GM21528 (cell line): ENCODE data around the gene LAMB2.

ENCODE experiments used
- ATAC-seq: cut with Tn5 transposase; IDR thresholded peaks from one replicate; pipeline ENCODE4 v1.9.1; 2021; ENCODE audit warnings: mild to moderate bottlenecking, moderate library complexity; ENCODE audit not compliant: unreplicated experiment, low FRiP score

The LAMB2 gene

GRCh38 chr3:49161808-49162530, 29.1 kb upstream of the LAMB2 start:
- ATAC-seq, result no peak

- no peak for ATAC-seq
These were observed 28.3 kb upstream of the LAMB2 start for GRCh38 chr3:49161197-49161596.

DNA sequence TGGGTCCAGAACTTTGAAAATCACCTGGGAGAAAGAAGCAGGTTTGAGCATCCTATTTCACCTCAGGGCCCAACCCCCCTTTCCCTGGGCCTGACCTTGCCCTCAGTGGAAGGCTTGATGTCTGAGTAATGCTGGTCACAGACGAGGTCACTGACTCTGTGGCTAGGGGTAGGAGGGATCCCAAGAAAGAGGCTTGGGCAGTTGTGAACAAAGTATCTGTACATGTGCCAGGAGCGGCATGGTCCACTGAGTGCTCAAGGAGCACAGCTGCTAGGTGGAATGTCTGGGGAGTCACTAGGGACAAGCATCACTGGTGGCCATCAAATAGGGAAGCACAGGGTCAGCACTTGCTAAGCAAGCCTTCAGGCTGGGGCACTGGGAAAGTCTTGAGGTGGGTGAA, 25.9 kb upstream of the LAMB2 start:
- no peak for ATAC-seq

DNA sequence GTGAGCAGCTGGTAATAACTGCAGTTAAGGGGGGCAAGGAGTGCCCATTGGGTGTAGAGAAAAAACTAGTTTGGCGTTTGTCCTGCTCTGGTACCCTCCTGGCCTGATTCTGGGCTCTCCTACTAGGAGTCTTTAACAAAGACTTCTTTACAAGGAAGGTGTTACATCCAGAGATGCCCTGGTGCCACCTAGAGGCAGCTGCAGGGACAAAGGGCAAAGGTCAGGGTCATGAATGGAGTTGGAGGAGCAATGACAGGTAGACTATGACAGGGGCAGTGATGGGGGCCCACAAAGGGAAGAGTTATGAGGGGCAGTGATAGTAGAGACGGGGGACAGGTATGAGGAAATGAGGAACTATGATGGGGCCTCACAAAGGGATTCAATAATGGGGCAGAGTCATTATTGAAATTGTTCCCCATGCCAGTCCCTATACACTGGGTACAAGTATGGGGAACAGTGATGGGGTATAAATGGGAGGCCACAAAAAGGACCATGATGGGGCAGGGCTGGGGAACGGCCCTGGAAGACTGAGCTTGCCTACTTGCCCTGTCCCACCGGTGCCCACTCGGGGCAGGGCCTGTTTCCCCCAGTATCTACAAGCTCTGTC, 25.4 kb upstream of the LAMB2 start:
- ATAC-seq, result no peak

DNA sequence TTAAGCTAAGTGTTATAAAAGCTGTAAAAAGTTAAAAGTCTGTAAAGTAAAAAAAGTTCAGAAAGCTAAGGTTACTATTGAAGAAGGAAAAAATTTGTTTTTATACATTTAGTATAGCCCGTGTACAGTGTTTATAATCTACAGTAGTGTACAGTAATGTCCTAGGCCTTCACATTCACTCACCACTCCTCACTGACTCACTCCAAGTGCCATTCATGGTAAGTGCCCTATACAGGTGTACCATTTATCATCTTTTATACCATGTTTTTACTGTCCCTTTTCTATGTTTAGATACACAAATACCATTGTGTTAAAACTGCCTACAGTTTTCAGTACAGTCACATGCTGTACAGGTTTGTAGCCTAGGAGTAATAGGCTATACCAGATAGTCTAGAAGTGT, 24.4 kb upstream of the LAMB2 start:
- no peak for ATAC-seq

GRCh38 chr3:49153349-49153912, 20.6 kb upstream of the LAMB2 start:
- ATAC-seq, result no peak

DNA sequence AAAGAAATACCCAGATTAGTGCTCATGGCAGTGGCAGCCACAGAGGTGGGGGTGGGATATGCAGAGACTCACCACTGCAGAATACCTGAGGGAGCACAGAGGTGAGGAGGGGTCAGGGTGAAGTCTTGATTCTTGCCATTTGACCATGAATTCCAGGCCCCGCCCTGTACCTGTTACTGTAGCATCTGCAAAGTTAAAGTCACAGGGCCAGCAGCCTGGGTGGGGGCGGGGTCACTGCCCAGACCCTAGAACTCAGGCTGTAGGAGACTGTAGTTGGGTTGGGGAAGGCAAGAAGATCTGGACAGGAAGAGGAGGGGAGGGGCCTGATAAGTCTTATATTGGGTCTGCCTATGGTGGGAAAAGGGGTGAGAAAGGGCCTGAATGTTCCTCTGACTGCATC, 18.8 kb upstream of the LAMB2 start:
- ATAC-seq, result no peak

DNA sequence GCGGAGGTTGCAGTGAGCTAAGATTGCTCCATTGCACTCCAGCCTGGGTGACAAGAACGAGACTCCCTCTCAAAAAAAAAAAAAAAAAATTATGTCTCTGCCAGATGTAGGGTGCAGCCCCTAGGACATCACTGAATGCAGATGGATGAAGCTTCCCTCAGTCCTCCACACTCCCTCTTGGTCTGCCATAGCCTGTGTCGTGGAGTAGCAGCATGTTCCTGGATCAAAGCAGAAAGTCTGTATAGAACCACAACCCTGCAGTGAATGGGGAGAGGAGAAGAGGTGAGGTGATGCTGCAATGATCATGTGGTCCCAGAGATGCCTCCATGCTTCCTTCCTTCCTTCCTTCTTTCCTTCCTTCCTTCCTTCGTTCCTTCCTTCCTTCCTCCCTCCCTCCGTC, 15.3 kb upstream of the LAMB2 start:
- ATAC-seq, result no peak

DNA sequence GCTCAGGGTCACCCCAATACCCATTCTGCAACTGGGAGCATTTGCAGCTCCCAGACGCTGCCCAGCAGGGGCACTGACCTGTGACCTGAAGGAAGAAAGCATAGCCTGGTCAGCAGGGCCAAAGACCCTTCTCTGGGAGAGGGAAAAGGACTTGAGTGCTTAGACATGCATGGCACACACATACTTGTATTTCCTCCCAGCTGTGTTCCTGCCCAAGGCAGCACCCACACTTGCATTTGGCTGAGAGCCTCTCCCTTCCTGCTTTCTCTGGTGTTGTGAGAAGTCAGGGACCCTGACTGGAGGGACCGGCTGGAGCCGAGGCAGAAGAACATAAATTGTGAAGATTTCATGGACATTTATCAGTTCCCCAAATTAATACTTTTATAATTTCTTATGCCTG, 7.2 kb upstream of the LAMB2 start:
- no peak for ATAC-seq

DNA sequence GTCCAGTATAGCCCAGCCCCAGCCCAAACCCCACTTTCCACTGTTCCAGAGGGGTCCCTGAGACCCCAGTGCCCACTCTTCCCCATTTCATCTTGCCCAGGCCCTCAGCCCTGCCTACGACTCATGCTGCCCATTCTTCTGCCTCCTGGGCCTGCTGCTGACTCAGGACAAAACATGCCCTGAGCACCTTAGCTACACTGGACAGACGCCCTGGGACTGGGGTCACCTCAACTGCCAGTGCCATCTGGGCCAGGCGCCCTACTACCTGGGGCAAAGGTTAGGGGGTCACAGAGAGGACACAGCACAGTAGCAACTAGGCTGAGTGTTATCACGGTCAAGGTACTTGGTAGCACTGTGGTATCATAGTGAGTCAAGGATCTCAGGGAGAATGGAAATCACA, 2.6 kb upstream of the LAMB2 start:
- no peak for ATAC-seq

DNA sequence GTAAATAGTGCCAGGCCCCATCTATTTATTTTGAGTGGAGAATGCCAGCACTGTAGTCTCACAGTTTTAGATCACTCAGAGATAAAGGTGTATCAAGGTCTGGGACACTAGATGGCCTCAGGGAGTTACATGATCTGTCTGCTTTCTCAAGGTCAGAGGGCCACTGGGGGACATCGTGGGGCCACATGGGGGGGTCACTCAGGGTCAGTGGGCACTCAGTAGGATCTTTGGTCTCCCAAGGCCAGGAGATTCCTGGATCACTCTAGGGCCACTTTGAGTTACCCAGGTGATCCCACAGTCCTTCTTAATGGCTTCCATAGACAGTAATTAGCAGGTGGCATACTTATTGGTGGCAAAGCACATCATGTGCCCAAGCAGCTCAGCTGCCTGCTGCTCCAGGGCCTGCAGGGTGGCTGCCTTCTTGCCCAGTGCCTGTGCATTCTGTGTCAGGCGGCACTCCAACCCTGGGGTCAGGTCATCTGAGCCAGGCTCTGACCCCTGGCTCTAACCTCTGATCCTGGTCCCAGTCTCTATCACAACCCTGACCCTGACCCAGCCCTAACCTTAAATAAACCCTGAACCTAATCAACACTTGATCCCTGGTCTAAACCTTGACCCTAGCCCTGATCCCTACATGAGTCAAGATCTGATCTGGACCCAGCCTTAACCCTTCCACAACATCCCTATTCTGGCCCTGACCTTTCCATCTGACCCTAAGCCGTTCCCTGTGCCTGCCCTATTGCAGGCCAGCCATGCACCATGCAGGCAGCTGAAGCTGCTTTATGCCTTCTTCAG, 1.8 kb upstream of the LAMB2 start:
- no peak for ATAC-seq

- ATAC-seq, result no peak
These were observed 539 bp upstream of the LAMB2 start for GRCh38 chr3:49133226-49133951.

GRCh38 chr3:49132073-49132436, 795 bp downstream of the LAMB2 start:
- no peak for ATAC-seq

DNA sequence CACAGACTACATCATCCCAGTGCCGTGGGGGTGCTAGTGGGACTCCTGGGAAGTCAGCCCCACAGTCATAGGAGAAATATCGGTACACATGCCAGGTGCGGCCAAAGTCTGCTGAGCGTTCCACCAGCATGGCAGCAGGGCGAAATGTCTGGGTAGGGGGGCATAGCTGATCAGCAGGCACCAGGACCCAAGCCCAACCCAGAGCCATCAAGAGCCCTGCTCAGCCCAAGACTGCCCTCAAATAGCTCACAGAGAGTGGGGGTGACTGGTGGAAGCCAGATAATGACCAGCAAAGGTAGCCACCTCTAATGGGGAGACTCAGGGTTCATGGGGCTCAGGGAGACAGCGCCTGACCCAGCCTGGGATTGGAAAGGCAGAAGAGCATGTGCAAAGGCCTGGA, 1.3 kb downstream of the LAMB2 start:
- no peak for ATAC-seq

- ATAC-seq, result no peak
These were observed 1.8 kb downstream of the LAMB2 start for GRCh38 chr3:49131040-49131439.

- no peak for ATAC-seq
These were observed 7.7 kb downstream of the LAMB2 start for GRCh38 chr3:49124991-49125670.

GRCh38 chr3:49124203-49124602, 8.6 kb downstream of the LAMB2 start:
- ATAC-seq, result no peak

DNA sequence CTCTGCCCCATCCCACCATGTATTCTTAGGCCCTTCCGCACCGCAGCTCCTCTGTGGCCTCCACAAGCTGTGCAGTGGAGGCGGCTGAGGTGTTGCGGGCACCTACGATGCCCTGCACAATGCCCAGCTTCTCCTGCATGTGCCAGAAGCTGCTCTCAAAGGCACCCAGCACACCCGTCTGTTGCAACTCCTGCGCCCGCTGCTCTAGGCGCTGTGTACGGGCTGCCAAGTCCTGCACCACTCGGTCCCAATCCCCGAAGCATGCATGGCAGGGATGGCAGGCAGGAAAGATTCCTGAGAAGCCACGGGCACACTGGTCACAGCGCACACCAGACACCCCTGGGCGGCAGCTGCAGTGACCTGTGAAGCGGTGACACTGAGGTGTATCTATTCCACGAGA, 9.2 kb downstream of the LAMB2 start:
- no peak for ATAC-seq

GRCh38 chr3:49122886-49123545, 9.8 kb downstream of the LAMB2 start:
- ATAC-seq, result no peak

DNA sequence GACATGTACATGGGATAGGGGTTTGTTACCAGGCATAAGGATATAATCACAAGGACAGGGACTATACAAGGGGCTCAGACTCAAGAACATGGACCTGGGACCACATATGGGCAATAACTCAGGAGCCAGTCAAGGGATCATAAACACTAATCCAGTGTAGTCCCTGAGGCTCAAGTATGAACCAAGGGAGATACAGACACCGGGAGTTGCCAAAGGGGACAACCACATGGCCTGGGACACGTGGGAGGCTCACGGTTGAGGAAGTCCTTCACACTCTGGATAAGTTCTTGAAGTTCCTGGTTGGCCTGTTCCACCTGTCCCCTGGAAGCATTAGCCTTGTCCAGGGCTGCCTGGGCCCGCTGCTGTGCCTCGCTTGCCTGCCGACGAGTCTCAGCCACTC, 10.4 kb downstream of the LAMB2 start:
- no peak for ATAC-seq
